ENCODE data around the gene N4BP3. TPM values are rescaled to one million over a fixed set of nuclear protein-coding genes. Genes with fewer than 3 reads are reported as not detected.
"Not testable (repeated sequence)": the region's sequence is repeated elsewhere in the genome, so short reads cannot be mapped to it uniquely, and the experiment has no call there.

The N4BP3 gene
- total RNA-seq, 2 experiments from 2014 or later, result 5.3 to 5.4 TPM

DNA sequence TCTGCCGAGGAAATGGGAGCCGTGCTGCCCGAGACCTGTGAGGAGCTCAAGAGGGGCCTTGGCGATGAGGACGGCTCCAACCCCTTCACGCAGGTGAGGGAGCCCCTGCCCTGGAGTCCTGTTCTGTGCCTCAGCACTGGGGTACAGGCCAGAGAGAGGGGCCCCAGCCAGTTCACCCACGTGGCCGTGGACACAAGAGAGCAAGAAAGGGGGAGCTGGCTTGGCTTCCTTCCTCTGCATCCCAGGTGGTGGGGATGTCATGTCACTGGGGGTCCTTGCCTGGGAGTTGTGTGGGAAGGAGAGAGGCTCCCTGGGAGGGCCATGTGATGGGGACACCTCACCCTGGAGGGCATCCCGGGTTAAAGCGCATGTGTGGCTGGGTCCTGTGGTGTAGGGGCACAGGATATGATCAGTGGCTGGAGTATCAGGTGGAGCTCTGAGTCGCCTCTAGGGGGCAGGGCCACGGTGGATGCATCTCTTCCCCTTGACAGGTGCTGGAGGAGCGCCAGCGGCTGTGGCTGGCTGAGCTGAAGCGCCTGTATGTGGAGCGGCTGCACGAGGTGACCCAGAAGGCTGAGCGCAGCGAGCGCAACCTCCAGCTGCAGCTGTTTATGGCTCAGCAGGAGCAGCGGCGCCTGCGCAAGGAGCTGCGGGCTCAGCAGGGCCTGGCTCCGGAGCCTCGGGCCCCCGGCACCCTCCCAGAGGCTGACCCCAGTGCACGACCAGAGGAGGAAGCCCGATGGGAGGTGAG lies 7.5 kb downstream of the N4BP3 start:
- Mint-ChIP-seq H3K27ac (peak overlapping the region; percentile 45), H3K9me3 (no peaks in the 10 kb centered on the region), H3K27me3 (peaks cover 4% of the 10 kb centered on the region), H3K4me1 (peaks cover 20% of the 10 kb centered on the region), H3K36me3 (peaks cover 2% of the 10 kb centered on the region), H3K4me3 (no peak overlapping the region)
- peak; percentile 84 for DNase-seq
- POLR2A ChIA-PET, result interaction anchor here (0.6 to 3.2 kb wide), 9 partner anchors 10 to 545 kb away, joined by 3 to 11 read pairs (median 4); partner anchors contain the start of genes HNRNPAB and RMND5B
- ATAC-seq (ENCODE audit: low read depth), result peak; percentile 93

- peaks cover 2% of the 10 kb centered on the region for H3K36me3 Mint-ChIP-seq
- peaks cover 2% of the 10 kb centered on the region for H3K27me3 Mint-ChIP-seq
- DNase-seq (no peak), ATAC-seq (ENCODE audit: low read depth) (no peak)
- H3K27ac Mint-ChIP-seq, result no peak overlapping the region
- POLR2A ChIA-PET, result interaction anchor here (0.6 to 3.2 kb wide), 9 partner anchors 9 to 545 kb away, joined by 3 to 11 read pairs (median 4); partner anchors contain the start of genes HNRNPAB and RMND5B
- H3K9me3 Mint-ChIP-seq, result no peaks in the 10 kb centered on the region
- H3K4me3 Mint-ChIP-seq, result peak overlapping the region; percentile 35
- H3K4me1 Mint-ChIP-seq, result peaks cover 14% of the 10 kb centered on the region
These were observed 8.3 kb downstream of the N4BP3 start for GRCh38 chr5:178121391-178122276.

- Mint-ChIP-seq H3K27me3 (peaks cover 2% of the 10 kb centered on the region), H3K4me3 (no peak overlapping the region), H3K9me3 (no peaks in the 10 kb centered on the region), H3K36me3 (no peaks in the 10 kb centered on the region), H3K4me1 (peaks cover 13% of the 10 kb centered on the region), H3K27ac (no peak overlapping the region)
- POLR2A ChIA-PET, result interaction anchor here (1.0 to 3.2 kb wide), 2 partner anchors 16 to 46 kb away, joined by 3 to 9 read pairs; no protein-coding TSS in a partner anchor
- DNase-seq, result no peak
- ATAC-seq (ENCODE audit: low read depth), result no peak
These were observed 9.0 kb downstream of the N4BP3 start for GRCh38 chr5:178122346-178122745.

- POLR2A ChIA-PET, result interaction anchor here (1.0 to 3.2 kb wide), 3 partner anchors 9 to 47 kb away, joined by 3 to 9 read pairs (median 8); partner anchors contain the start of gene N4BP3
- Mint-ChIP-seq H3K27me3 (peaks cover 2% of the 10 kb centered on the region), H3K4me1 (peaks cover 15% of the 10 kb centered on the region), H3K27ac (no peak overlapping the region), H3K36me3 (no peaks in the 10 kb centered on the region), H3K9me3 (no peaks in the 10 kb centered on the region), H3K4me3 (no peak overlapping the region)
- no peak for DNase-seq
- ATAC-seq (ENCODE audit: low read depth), result no peak
These were observed 10.0 kb downstream of the N4BP3 start for GRCh38 chr5:178123094-178123965.

DNA sequence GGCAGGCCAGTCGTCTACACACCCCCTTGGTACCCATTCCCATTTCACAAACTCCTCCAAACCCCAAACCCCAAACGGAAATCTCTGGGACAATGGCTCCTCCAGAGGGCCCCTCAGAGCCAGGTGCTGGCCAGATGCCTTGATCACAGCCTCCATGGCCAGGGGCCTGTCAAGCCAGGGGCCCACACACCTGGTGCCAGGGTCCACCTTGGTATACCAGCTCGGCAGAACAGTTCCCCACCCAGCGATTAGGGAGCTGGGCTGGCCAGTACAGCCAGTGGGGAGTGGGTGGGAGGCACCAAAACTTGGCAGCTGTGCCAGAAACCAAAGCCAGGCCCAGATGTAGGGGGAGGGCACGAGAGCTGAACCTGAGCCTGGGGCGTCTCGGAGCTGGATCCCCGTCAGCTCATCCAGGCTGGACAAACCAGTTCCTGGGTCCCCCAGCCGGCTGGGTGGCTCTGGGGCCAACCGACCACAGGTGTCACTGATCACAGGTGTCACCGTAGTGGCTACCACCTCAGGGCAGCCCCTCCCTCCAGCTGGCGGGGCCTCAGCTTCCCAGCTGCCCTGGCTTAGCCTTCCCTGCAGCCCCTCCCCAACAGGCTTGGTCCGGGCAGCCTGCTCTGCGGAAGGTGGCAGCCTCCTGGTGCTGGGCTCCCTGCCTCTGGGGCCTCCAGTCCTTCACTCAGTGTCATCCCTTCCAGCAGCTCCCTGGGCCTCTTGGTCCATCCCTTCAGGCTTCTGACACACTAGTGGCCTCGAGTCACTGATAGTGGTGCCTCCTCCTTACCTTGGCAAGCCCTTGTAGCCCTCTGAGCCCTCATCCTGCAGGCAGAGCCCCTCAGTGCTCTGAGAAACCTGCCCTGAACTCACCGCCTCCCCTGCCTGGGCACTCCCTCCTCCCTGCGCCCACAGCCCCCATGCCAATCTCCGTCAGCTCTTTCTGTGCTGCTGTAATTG lies 10.9 kb downstream of the N4BP3 start:
- H3K36me3 Mint-ChIP-seq, result no peaks in the 10 kb centered on the region
- ATAC-seq (ENCODE audit: low read depth) (no peak), DNase-seq (no peak)
- no peak overlapping the region for H3K27ac Mint-ChIP-seq
- POLR2A ChIA-PET, result interaction anchor here (1.7 kb wide), 1 partner anchor 10 kb away, joined by 8 read pairs; the partner anchor contains the start of gene N4BP3
- no peak overlapping the region for H3K4me3 Mint-ChIP-seq
- H3K4me1 Mint-ChIP-seq, result peaks cover 11% of the 10 kb centered on the region
- H3K27me3 Mint-ChIP-seq, result peaks cover 5% of the 10 kb centered on the region
- H3K9me3 Mint-ChIP-seq, result no peaks in the 10 kb centered on the region

- H3K27ac Mint-ChIP-seq, result no peak overlapping the region
- H3K4me3 Mint-ChIP-seq, result no peak overlapping the region
- no peak for ATAC-seq (ENCODE audit: low read depth)
- POLR2A ChIA-PET, result no interaction called here
- no peaks in the 10 kb centered on the region for H3K36me3 Mint-ChIP-seq
- DNase-seq, result no peak
- H3K9me3 Mint-ChIP-seq, result no peaks in the 10 kb centered on the region
- H3K4me1 Mint-ChIP-seq, result peaks cover 13% of the 10 kb centered on the region
- peaks cover 9% of the 10 kb centered on the region for H3K27me3 Mint-ChIP-seq
These were observed 12.0 kb downstream of the N4BP3 start for GRCh38 chr5:178125253-178125906.

GRCh38 chr5:178126556-178126955 lies 13.2 kb downstream of the N4BP3 start:
- Mint-ChIP-seq H3K27ac (no peak overlapping the region), H3K27me3 (peaks cover 9% of the 10 kb centered on the region), H3K4me3 (no peak overlapping the region), H3K36me3 (no peaks in the 10 kb centered on the region), H3K4me1 (peaks cover 12% of the 10 kb centered on the region), H3K9me3 (no peaks in the 10 kb centered on the region)
- DNase-seq, result no peak
- POLR2A ChIA-PET, result no interaction called here
- no peak for ATAC-seq (ENCODE audit: low read depth)

- peaks cover 15% of the 10 kb centered on the region for H3K4me1 Mint-ChIP-seq
- H3K4me3 Mint-ChIP-seq; ATAC-seq (ENCODE audit: low read depth); H3K36me3 Mint-ChIP-seq; POLR2A ChIA-PET; H3K9me3 Mint-ChIP-seq; H3K27ac Mint-ChIP-seq; DNase-seq; H3K27me3 Mint-ChIP-seq: not testable (repeated sequence)
These were observed 14.1 kb downstream of the N4BP3 start for GRCh38 chr5:178127300-178128009.

- H3K36me3 Mint-ChIP-seq, result no peaks in the 10 kb centered on the region
- no peak overlapping the region for H3K4me3 Mint-ChIP-seq
- DNase-seq, result no peak
- peaks cover 9% of the 10 kb centered on the region for H3K27me3 Mint-ChIP-seq
- H3K4me1 Mint-ChIP-seq, result peaks cover 15% of the 10 kb centered on the region
- no peak overlapping the region for H3K27ac Mint-ChIP-seq
- POLR2A ChIA-PET, result interaction anchor here (0.7 kb wide), 1 partner anchor 12 kb away, joined by 3 read pairs; no protein-coding TSS in a partner anchor
- H3K9me3 Mint-ChIP-seq, result no peaks in the 10 kb centered on the region
- ATAC-seq (ENCODE audit: low read depth), result no peak
These were observed 16.0 kb downstream of the N4BP3 start for GRCh38 chr5:178129296-178129695.

GRCh38 chr5:178130234-178130575 lies 16.9 kb downstream of the N4BP3 start:
- not testable (repeated sequence) for ATAC-seq (ENCODE audit: low read depth); H3K36me3 Mint-ChIP-seq; DNase-seq; H3K27me3 Mint-ChIP-seq; H3K9me3 Mint-ChIP-seq; H3K27ac Mint-ChIP-seq
- peaks cover 15% of the 10 kb centered on the region for H3K4me1 Mint-ChIP-seq
- POLR2A ChIA-PET, result interaction anchor here (0.6 to 1.6 kb wide), 3 partner anchors 24 to 102 kb away, joined by 3 to 4 read pairs (median 4); partner anchors contain the start of gene NHP2
- peak overlapping the region; percentile 72 for H3K4me3 Mint-ChIP-seq

Data from activated naive CD8-positive, alpha-beta T cell treated with anti-CD3 and anti-CD28 coated beads, Interleukin-2, amount 10 ng/mL, durations not matched to agents 7 days and 5 days (primary cell).